Caco-2 (cell line): Measurements from ENCODE around the gene GTF2F1. TPM values are rescaled to one million over a fixed set of nuclear protein-coding genes. Genes with fewer than 3 reads are reported as not detected.

Experiments
- BruUV-seq: library from RNA; stranded (reverse); fragments of 400-500 nt; replicated peaks from 2 replicates; lab custom pipeline; 2021; lab: Mats Ljungman, UMichigan
- CTCF ChIA-PET: fragments of 300-600 bp; sonication (Branson Sonifier 250); formaldehyde crosslinking; loops from one replicate; lab custom pipeline; 2022; ENCODE audit warnings: antibody characterized with exemption; lab: Charles Lee
- POLR2A ChIA-PET: fragments of 300-600 bp; sonication (Branson Sonifier 250); formaldehyde crosslinking; loops from one replicate; lab custom pipeline; 2022; ENCODE audit warnings: antibody characterized with exemption; lab: Charles Lee
- DNase-seq, 2 experiments: peaks; one replicate each; pipeline versions ENCODE4 v3.0.0 to v3.0.0-alpha.2; 2020 to 2022
- H3K27me3 ChIP-seq: replicated peaks from 2 replicates; pipeline ENCODE4 v1.6.0; 2011; ENCODE audit warnings: low read length; ENCODE audit not compliant: control insufficient read depth, insufficient read depth
- H3K36me3 ChIP-seq: 2 replicates; pipeline ENCODE4 v1.5.1; 2011; ENCODE audit warnings: low read length; ENCODE audit not compliant: control insufficient read depth, insufficient read depth
- H3K4me1 ChIP-seq: fragments of 250-450 bp; sonication (Bioruptor Pico); 2 replicates; pipeline ENCODE4 v1.5.1; 2020; ENCODE audit warnings: mild to moderate bottlenecking
- H3K4me3 ChIP-seq: 2 replicates; pipeline ENCODE4 v1.5.1; 2011; ENCODE audit warnings: low read depth, mild to moderate bottlenecking, control low read depth, low read length
- H3K9me3 ChIP-seq: fragments of 250-450 bp; sonication (Bioruptor Pico); 2 replicates; pipeline ENCODE4 v1.5.1; 2020; ENCODE audit warnings: mild to moderate bottlenecking, moderate library complexity
- H3K27ac Mint-ChIP-seq: one replicate; pipeline ENCODE4 v1.8.0; 2022; ENCODE audit warnings: mixed read lengths; ENCODE audit not compliant: unreplicated experiment
- H3K27me3 Mint-ChIP-seq: one replicate; pipeline ENCODE4 v1.8.0; 2022; ENCODE audit warnings: mixed read lengths; ENCODE audit not compliant: insufficient read depth, unreplicated experiment
- H3K36me3 Mint-ChIP-seq: one replicate; pipeline ENCODE4 v1.8.0; 2022; ENCODE audit warnings: mild to moderate bottlenecking, mixed read lengths; ENCODE audit not compliant: insufficient read depth, unreplicated experiment
- H3K4me1 Mint-ChIP-seq: one replicate; pipeline ENCODE4 v1.8.0; 2022; ENCODE audit warnings: low read depth, mixed read lengths; ENCODE audit not compliant: unreplicated experiment
- H3K4me3 Mint-ChIP-seq: one replicate; pipeline ENCODE4 v1.8.0; 2022; ENCODE audit warnings: mild to moderate bottlenecking, moderate library complexity, mixed read lengths; ENCODE audit not compliant: unreplicated experiment
- H3K9me3 Mint-ChIP-seq: one replicate; pipeline ENCODE4 v1.8.0; 2022; ENCODE audit warnings: mixed read lengths; ENCODE audit not compliant: unreplicated experiment
- intact Hi-C: fragments of 100-400 bp; cut with micrococcal nuclease; formaldehyde crosslinking; loops from one replicate; pipeline ENCODE4 v1.10.0; 2022; ENCODE audit not compliant: unreplicated experiment
- total RNA-seq: library from RNA; stranded (reverse); gene quantifications from 2 replicates; pipeline ENCODE4 v1.2.3, GENCODE V29; 2022
- TF ChIP-seq, protein P1 (sequence below), 2 experiments: fragments of 200-600 bp in 1 of 2; IDR thresholded peaks; 1 replicate in 1 of 2; 2 replicates in 1 of 2; pipeline versions ENCODE4 v1.5.1 to v1.8.0; 2011 to 2022; ENCODE audit warnings: antibody characterized with exemption in 1 of 2, control low read depth in 1 of 2, inconsistent platforms in 1 of 2, low read depth in 1 of 2, low read length in 1 of 2, mild to moderate bottlenecking in 1 of 2, moderate library complexity in 1 of 2; ENCODE audit not compliant: insufficient read depth in 1 of 2, severe bottlenecking in 1 of 2, unreplicated experiment in 1 of 2

Gene GTF2F1
- total RNA-seq, 1 experiment from 2014 or later = 77.4 TPM

GRCh38 chr19:6427131-6427530 is 34.2 kb upstream of the GTF2F1 start:
- Mint-ChIP-seq H3K9me3 (no peaks in the 10 kb centered on the region), H3K27me3 (no peaks in the 10 kb centered on the region), H3K36me3 (peaks cover 30% of the 10 kb centered on the region), H3K27ac (no peak overlapping the region), H3K4me1 (peaks cover 6% of the 10 kb centered on the region), H3K4me3 (no peak overlapping the region)
- no peaks in the 10 kb centered on the region for H3K36me3 ChIP-seq
- no peak overlapping the region for H3K4me3 ChIP-seq
- no peak for DNase-seq
- H3K27me3 ChIP-seq = no peaks in the 10 kb centered on the region
- intact Hi-C loops = loop anchor here (5.0 to 10.0 kb wide), 2 partner anchors 152 to 450 kb away; partner anchors contain the start of genes MLLT1 and RANBP3
- BruUV-seq = no TSS peak
- peaks cover 20% of the 10 kb centered on the region for H3K4me1 ChIP-seq
- TF ChIP-seq, protein P1, sequence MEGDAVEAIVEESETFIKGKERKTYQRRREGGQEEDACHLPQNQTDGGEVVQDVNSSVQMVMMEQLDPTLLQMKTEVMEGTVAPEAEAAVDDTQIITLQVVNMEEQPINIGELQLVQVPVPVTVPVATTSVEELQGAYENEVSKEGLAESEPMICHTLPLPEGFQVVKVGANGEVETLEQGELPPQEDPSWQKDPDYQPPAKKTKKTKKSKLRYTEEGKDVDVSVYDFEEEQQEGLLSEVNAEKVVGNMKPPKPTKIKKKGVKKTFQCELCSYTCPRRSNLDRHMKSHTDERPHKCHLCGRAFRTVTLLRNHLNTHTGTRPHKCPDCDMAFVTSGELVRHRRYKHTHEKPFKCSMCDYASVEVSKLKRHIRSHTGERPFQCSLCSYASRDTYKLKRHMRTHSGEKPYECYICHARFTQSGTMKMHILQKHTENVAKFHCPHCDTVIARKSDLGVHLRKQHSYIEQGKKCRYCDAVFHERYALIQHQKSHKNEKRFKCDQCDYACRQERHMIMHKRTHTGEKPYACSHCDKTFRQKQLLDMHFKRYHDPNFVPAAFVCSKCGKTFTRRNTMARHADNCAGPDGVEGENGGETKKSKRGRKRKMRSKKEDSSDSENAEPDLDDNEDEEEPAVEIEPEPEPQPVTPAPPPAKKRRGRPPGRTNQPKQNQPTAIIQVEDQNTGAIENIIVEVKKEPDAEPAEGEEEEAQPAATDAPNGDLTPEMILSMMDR (IDR thresholded peaks at IDR 0.05; ENCODE audit: insufficient read depth in 1 of 2, low read depth in 1 of 2, low read length in 1 of 2, severe bottlenecking in 1 of 2, unreplicated experiment in 1 of 2) = no peak
- no peaks in the 10 kb centered on the region for H3K9me3 ChIP-seq
- CTCF ChIA-PET = interaction anchor here (0.6 kb wide), 2 partner anchors 147 to 153 kb away, joined by 3 read pairs; no protein-coding TSS in a partner anchor
- POLR2A ChIA-PET = no interaction called here

- Mint-ChIP-seq H3K27ac (peak overlapping the region; percentile 95), H3K27me3 (no peaks in the 10 kb centered on the region), H3K36me3 (peaks cover 40% of the 10 kb centered on the region), H3K9me3 (no peaks in the 10 kb centered on the region), H3K4me3 (peak overlapping the region; percentile 77), H3K4me1 (peaks cover 6% of the 10 kb centered on the region)
- Histone ChIP-seq H3K9me3 (no peaks in the 10 kb centered on the region), H3K36me3 (peaks cover 2% of the 10 kb centered on the region), H3K4me1 (peaks cover 20% of the 10 kb centered on the region), H3K27me3 (no peaks in the 10 kb centered on the region), H3K4me3 (peak overlapping the region; percentile 23)
- ChIA-PET CTCF (interaction anchor here (0.5 to 2.0 kb wide), 10 partner anchors 10 to 300 kb away, joined by 3 to 6 read pairs (median 3); partner anchors contain the start of genes ALKBH7 and SLC25A23), POLR2A (interaction anchor here (0.6 to 2.0 kb wide), 6 partner anchors 24 to 300 kb away, joined by 3 to 27 read pairs (median 14); partner anchors contain the start of genes ALKBH7 and SLC25A23)
- intact Hi-C loops = loop anchor here (1.0 to 10.0 kb wide), 4 partner anchors 39 to 449 kb away; partner anchors contain the start of genes ALKBH7, CRB3, MLLT1 and RANBP3
- DNase-seq = peak; percentile 53 to 68
- TSS peak; percentile 96 for BruUV-seq
- TF ChIP-seq, protein P1 (IDR thresholded peaks at IDR 0.05; ENCODE audit: insufficient read depth in 1 of 2, low read depth in 1 of 2, low read length in 1 of 2, severe bottlenecking in 1 of 2, unreplicated experiment in 1 of 2) = peak in 1 of 2 experiments; percentile 26
These were observed 33.0 kb upstream of the GTF2F1 start for GRCh38 chr19:6425732-6426620.
